Ovary (tissue), 3 donors: ENCODE results near the gene NCK1.
"Not testable (repeated sequence)": the region's sequence is repeated elsewhere in the genome, so short reads cannot be mapped to it uniquely, and the experiment has no call there.

Source experiments
- CTCF ChIP-seq, 3 donors: fragments of 450-650 bp in 2 of 3; fragments of 200-600 bp in 1 of 3; IDR thresholded peaks; one replicate each; pipeline versions ENCODE4 v1.5.1 to v1.8.0; 2016 to 2022; ENCODE audit warnings: antibody characterized with exemption in 3 of 3, mild to moderate bottlenecking in 1 of 3
- POLR2A ChIP-seq: fragments of 450-650 bp; IDR thresholded peaks from one replicate; pipeline ENCODE4 v1.6.1; 2017; ENCODE audit warnings: antibody characterized with exemption, mild to moderate bottlenecking, moderate library complexity
- donor health status: DM: no; HTN: no; CAD: no.

DNA sequence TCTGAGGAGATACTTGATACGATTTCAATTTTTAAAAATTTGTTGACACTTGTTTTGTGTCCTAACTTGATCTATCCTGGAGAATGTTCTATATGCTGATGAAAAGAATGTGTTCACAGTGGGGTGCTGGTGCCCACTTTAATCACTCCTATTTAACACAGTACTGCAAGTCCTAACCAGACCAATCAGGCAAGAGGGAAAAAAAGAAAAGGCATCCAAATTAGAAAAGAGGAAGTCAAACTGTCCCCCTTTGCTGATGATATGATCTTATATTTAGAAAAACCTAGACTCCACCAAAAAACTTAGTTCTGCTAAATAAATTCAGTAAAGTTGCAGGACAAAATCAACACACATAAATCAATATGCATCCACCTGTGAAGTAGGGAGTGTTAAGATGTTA, 40.5 kb downstream of the NCK1 start:
- TF ChIP-seq CTCF (IDR thresholded peaks at IDR 0.05); POLR2A: not testable (repeated sequence)
